Thyroid gland (tissue), 4 donors: Measurements from ENCODE around the gene LRP6. TPM values are rescaled to one million over a fixed set of nuclear protein-coding genes. Genes with fewer than 3 reads are reported as not detected.

Source experiments
- DNase-seq, 2 donors: peaks; one replicate each; pipeline ENCODE4 v3.0.0-alpha.2; 2019
- H3K27ac ChIP-seq, 3 donors: fragments of 200-600 bp; sonication (generic); 1 replicate in 2 of 3; 2 replicates in 1 of 3; pipeline ENCODE4 v1.5.1; 2016 to 2019; ENCODE audit warnings: mild to moderate bottlenecking in 1 of 3, moderate library complexity in 1 of 3
- H3K27me3 ChIP-seq: fragments of 200-600 bp; sonication (generic); one replicate; pipeline ENCODE4 v1.5.1; 2019
- H3K36me3 ChIP-seq, 2 donors: fragments of 200-600 bp; sonication (generic); one replicate each; pipeline ENCODE4 v1.5.1; 2016 to 2019
- H3K4me1 ChIP-seq, 2 donors: fragments of 200-600 bp; sonication (generic); one replicate each; pipeline ENCODE4 v1.5.1; 2017 to 2019
- H3K4me3 ChIP-seq, 3 donors: fragments of 200-600 bp; sonication (generic); replicated peaks in 1 of 3; 1 replicate in 2 of 3; 2 replicates in 1 of 3; pipeline ENCODE4 v1.5.1; 2016; ENCODE audit warnings: mild to moderate bottlenecking in 1 of 3
- H3K9me3 ChIP-seq: fragments of 200-600 bp; sonication (generic); one replicate; pipeline ENCODE4 v1.5.1; 2017
- POLR2A ChIP-seq, 2 donors: fragments of 450-650 bp; IDR thresholded peaks; one replicate each; pipeline ENCODE4 v1.6.1; 2017; ENCODE audit warnings: antibody characterized with exemption in 2 of 2, mild to moderate bottlenecking in 2 of 2, moderate library complexity in 1 of 2
- WGBS, 2 donors: methylation state at CpG; one replicate each; pipeline ENCODE4 v1.1.5; 2017; 5-methylcytosine and 5-hydroxymethylcytosine counted together
- intact Hi-C: fragments of 100-400 bp; cut with DNase I; formaldehyde crosslinking; loops from one replicate; pipeline ENCODE4 v1.15.1; 2023
- total RNA-seq, 4 donors: library from RNA; depleted of rRNA; stranded (reverse); fragments of >200 nt; gene quantifications; one replicate each; pipeline ENCODE4 v1.2.3, GENCODE V29; 2016
- TF ChIP-seq, protein P1 (sequence below), 6 experiments: fragments of 200-600 bp in 3 of 6; fragments of 450-650 bp in 3 of 6; sonication (generic) in 3 of 6; IDR thresholded peaks; one replicate each; pipeline ENCODE4 v1.5.1; 2016 to 2019; ENCODE audit warnings: antibody characterized with exemption in 6 of 6, mild to moderate bottlenecking in 2 of 6, inconsistent platforms in 1 of 6, moderate library complexity in 1 of 6

Gene LRP6
- total RNA-seq, 4 donors from 2014 or later, result 38.7 to 47.7 (median 42.7) TPM

- intact Hi-C loops, result no loop called here
- DNase-seq, result no peak
- H3K36me3 ChIP-seq, result no peaks in the 10 kb centered on the region
- WGBS, 2 donors, result 89 to 93% methylated on average over 4 of the region's 4 CpGs
- TF ChIP-seq POLR2A (IDR thresholded peaks at IDR 0.05), result no peak
- TF ChIP-seq, protein P1, sequence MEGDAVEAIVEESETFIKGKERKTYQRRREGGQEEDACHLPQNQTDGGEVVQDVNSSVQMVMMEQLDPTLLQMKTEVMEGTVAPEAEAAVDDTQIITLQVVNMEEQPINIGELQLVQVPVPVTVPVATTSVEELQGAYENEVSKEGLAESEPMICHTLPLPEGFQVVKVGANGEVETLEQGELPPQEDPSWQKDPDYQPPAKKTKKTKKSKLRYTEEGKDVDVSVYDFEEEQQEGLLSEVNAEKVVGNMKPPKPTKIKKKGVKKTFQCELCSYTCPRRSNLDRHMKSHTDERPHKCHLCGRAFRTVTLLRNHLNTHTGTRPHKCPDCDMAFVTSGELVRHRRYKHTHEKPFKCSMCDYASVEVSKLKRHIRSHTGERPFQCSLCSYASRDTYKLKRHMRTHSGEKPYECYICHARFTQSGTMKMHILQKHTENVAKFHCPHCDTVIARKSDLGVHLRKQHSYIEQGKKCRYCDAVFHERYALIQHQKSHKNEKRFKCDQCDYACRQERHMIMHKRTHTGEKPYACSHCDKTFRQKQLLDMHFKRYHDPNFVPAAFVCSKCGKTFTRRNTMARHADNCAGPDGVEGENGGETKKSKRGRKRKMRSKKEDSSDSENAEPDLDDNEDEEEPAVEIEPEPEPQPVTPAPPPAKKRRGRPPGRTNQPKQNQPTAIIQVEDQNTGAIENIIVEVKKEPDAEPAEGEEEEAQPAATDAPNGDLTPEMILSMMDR (IDR thresholded peaks at IDR 0.05), result no peak
- H3K9me3 ChIP-seq, result no peaks in the 10 kb centered on the region
- H3K27me3 ChIP-seq, result no peaks in the 10 kb centered on the region
- no peak overlapping the region for H3K4me3 ChIP-seq
- H3K4me1 ChIP-seq, result peaks cover 0 to 9% of the 10 kb centered on the region in 2 donors
- no peak overlapping the region for H3K27ac ChIP-seq
Measured at GRCh38 chr12:12238605-12239004, 28.2 kb downstream of the LRP6 start.

DNA sequence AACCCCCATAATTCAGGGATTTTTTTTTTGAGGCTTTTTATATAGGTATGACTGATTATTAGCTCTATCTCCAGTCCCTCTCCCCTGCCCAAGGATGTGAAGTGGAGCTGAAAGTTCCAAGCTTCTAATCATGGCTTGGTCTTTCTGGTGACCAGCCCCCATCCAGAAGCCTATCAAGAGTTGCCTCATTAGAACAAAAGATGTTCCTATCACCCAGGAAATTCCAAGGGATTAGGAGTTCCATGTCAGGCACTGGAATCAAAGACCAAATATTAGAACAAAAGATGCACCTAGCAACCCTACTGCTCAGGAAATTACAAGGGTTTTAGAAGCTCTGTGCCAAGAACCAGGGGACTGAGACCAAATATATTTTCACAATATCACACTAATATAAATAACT is 29.9 kb downstream of the LRP6 start:
- H3K36me3 ChIP-seq, result no peaks in the 10 kb centered on the region
- intact Hi-C loops, result no loop called here
- no peaks in the 10 kb centered on the region for H3K9me3 ChIP-seq
- no peak overlapping the region for H3K4me3 ChIP-seq
- no peak for DNase-seq
- TF ChIP-seq, protein P1 (IDR thresholded peaks at IDR 0.05), result no peak
- TF ChIP-seq POLR2A (IDR thresholded peaks at IDR 0.05), result no peak
- no peaks in the 10 kb centered on the region for H3K27me3 ChIP-seq
- no peak overlapping the region for H3K27ac ChIP-seq
- peaks cover 0 to 7% of the 10 kb centered on the region in 2 donors for H3K4me1 ChIP-seq

GRCh38 chr12:12230275-12230674 is 36.6 kb downstream of the LRP6 start:
- DNase-seq, result no peak
- no peaks in the 10 kb centered on the region for H3K27me3 ChIP-seq
- H3K9me3 ChIP-seq, result no peaks in the 10 kb centered on the region
- no peak overlapping the region for H3K4me3 ChIP-seq
- no peak overlapping the region for H3K27ac ChIP-seq
- no peaks in the 10 kb centered on the region for H3K36me3 ChIP-seq
- intact Hi-C loops, result no loop called here
- H3K4me1 ChIP-seq, result peaks cover 12 to 20% of the 10 kb centered on the region in 2 donors
- 88 to 92% methylated on average over 1 of the region's 1 CpG for WGBS, 2 donors
- TF ChIP-seq, protein P1 (IDR thresholded peaks at IDR 0.05), result no peak
- no peak for TF ChIP-seq POLR2A (IDR thresholded peaks at IDR 0.05)

- WGBS, 2 donors, result 91 to 98% methylated on average over 1 of the region's 1 CpG
Measured at GRCh38 chr12:12229556-12230092, 37.2 kb downstream of the LRP6 start.

GRCh38 chr12:12228402-12228801 is 38.4 kb downstream of the LRP6 start:
- no peak overlapping the region for H3K4me3 ChIP-seq
- H3K36me3 ChIP-seq, result no peaks in the 10 kb centered on the region
- no peaks in the 10 kb centered on the region for H3K27me3 ChIP-seq
- H3K9me3 ChIP-seq, result no peaks in the 10 kb centered on the region
- DNase-seq, result no peak
- WGBS, 2 donors, result 95 to 100% methylated on average over 3 to 5 of the region's 5 CpGs
- H3K4me1 ChIP-seq, result peaks cover 12 to 20% of the 10 kb centered on the region in 2 donors
- no peak overlapping the region for H3K27ac ChIP-seq
- TF ChIP-seq POLR2A (IDR thresholded peaks at IDR 0.05), result no peak
- TF ChIP-seq, protein P1 (IDR thresholded peaks at IDR 0.05), result no peak
- intact Hi-C loops, result no loop called here

More at GRCh38 chr12:12229556-12230092, 37.2 kb downstream of the LRP6 start:
- Histone ChIP-seq H3K27ac (no peak overlapping the region), H3K4me3 (no peak overlapping the region), H3K27me3 (no peaks in the 10 kb centered on the region), H3K36me3 (no peaks in the 10 kb centered on the region), H3K4me1 (peaks cover 12 to 20% of the 10 kb centered on the region in 2 donors), H3K9me3 (no peaks in the 10 kb centered on the region)
- no peak for DNase-seq
- intact Hi-C loops, result no loop called here
- TF ChIP-seq, protein P1 (IDR thresholded peaks at IDR 0.05), result no peak
- no peak for TF ChIP-seq POLR2A (IDR thresholded peaks at IDR 0.05)
